ENCODE results near the gene TCEA3.
A peak's percentile ranks its signal among the peaks of the same experiment; 100 is the strongest.

GRCh38 chr1:23344111-23344986 is 80.2 kb downstream of the TCEA3 start, which contains the start of gene HNRNPR:
- TF ChIP-seq CTCF (IDR thresholded peaks at IDR 0.05), result no peak
- peak in 1 of 2 donors; percentile 94 for TF ChIP-seq POLR2A (IDR thresholded peaks at IDR 0.05)
- TF ChIP-seq POLR2AphosphoS5 (IDR thresholded peaks at IDR 0.05; ENCODE audit: insufficient read depth in 1 of 2, low read depth in 1 of 2), result peak; percentile 64 to 89
